Measurements from ENCODE around the gene C1orf105. TPM values are rescaled to one million over a fixed set of nuclear protein-coding genes. Genes with fewer than 3 reads are reported as not detected.

Gene C1orf105
- total RNA-seq, 1 donor from 2014 or later, result not detected

DNA sequence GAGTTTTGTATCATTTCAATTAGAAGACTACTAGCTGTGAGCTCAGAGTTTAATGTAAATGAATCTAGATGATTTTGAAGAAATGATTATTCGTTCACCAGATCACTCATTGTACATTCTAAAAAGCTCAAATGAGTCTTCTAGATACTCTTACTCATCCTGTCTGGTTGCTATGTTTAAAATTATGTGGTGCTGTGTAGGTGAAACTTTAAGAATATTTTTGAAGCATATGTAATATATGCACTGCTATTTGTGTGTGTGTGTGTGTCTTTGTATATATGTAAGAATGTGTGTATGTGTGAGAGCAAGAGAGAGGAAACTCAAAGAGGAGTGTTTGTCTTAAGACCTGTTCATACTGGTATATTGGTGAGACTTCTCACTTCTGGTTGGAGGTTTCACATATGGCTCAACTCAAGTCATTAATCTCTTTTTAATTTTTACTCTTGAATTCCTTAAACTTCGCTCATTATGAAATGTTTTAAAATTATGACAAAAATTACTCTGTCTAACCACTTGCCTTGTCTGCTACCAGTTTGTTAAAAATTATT is 8.6 kb upstream of the C1orf105 start:
- peaks cover 3% of the 10 kb centered on the region for H3K36me3 Mint-ChIP-seq (ENCODE audit: insufficient read depth)
- H3K27ac Mint-ChIP-seq, result no peak overlapping the region
- no peak for TF ChIP-seq CTCF (IDR thresholded peaks at IDR 0.05; ENCODE audit: unreplicated experiment)
- no peaks in the 10 kb centered on the region for H3K27me3 Mint-ChIP-seq
- no peak for DNase-seq (ENCODE audit: low spot score, unreplicated experiment)
- H3K4me3 Mint-ChIP-seq (ENCODE audit: low read depth), result no peak overlapping the region
- H3K4me1 Mint-ChIP-seq (ENCODE audit: low read depth), result no peaks in the 10 kb centered on the region
- H3K9me3 Mint-ChIP-seq (ENCODE audit: low read depth), result no peaks in the 10 kb centered on the region

DNA sequence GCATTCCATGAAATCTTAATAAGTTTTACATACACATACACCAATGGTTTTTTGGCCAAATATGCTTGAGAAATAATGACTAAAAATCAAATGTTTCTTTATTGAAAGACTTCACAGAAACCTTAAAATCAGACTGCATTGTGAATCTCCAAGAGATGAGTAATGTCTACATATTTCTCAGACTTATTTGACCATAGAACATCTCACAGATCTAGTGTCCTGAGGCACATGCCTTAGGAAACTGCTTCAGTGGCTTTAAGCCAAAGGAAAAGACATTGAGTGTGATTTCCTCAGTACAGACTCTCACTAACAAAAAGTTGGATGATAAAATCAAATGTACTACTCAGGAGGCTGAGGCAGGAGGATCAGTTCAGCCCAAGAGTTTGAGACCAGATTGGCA is 6.2 kb upstream of the C1orf105 start:
- H3K27ac Mint-ChIP-seq, result no peak overlapping the region
- TF ChIP-seq CTCF (IDR thresholded peaks at IDR 0.05; ENCODE audit: unreplicated experiment), result no peak
- H3K4me1 Mint-ChIP-seq (ENCODE audit: low read depth), result no peaks in the 10 kb centered on the region
- no peak for DNase-seq (ENCODE audit: low spot score, unreplicated experiment)
- H3K27me3 Mint-ChIP-seq, result no peaks in the 10 kb centered on the region
- peaks cover 3% of the 10 kb centered on the region for H3K36me3 Mint-ChIP-seq (ENCODE audit: insufficient read depth)
- no peaks in the 10 kb centered on the region for H3K9me3 Mint-ChIP-seq (ENCODE audit: low read depth)
- H3K4me3 Mint-ChIP-seq (ENCODE audit: low read depth), result no peak overlapping the region

DNA sequence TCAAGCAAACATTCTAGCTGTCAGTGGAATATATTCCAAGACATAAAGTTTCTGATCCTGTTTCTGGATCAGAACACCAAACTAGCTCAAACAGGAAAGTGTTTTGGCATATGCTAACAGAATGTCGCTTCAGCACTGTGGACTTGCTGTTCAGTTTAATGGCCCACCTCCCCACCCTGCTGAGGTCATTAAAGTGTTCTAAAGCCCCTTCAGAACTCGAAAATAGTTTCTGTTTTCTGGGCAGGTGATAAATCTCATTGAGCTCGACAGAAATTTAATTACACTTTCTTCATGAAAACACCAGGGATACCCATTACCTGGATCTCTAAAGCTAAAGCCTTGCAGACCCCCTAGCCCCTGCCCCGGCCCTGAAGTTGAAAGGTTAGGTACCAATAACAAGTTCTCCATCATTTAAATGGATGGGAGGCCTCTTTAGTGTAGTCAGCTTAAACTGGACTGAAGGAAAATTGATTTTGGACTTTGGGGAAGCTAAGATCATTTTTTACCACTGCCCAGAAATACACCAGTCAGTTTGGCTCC is 3.9 kb upstream of the C1orf105 start:
- Mint-ChIP-seq H3K36me3 (ENCODE audit: insufficient read depth) (peaks cover 3% of the 10 kb centered on the region), H3K4me3 (ENCODE audit: low read depth) (no peak overlapping the region), H3K9me3 (ENCODE audit: low read depth) (no peaks in the 10 kb centered on the region), H3K27ac (no peak overlapping the region), H3K27me3 (no peaks in the 10 kb centered on the region), H3K4me1 (ENCODE audit: low read depth) (no peaks in the 10 kb centered on the region)
- TF ChIP-seq CTCF (IDR thresholded peaks at IDR 0.05; ENCODE audit: unreplicated experiment), result no peak
- DNase-seq (ENCODE audit: low spot score, unreplicated experiment), result no peak

- TF ChIP-seq CTCF (IDR thresholded peaks at IDR 0.05; ENCODE audit: unreplicated experiment), result no peak
- Mint-ChIP-seq H3K4me1 (ENCODE audit: low read depth) (no peaks in the 10 kb centered on the region), H3K27ac (no peak overlapping the region), H3K36me3 (ENCODE audit: insufficient read depth) (peaks cover 3% of the 10 kb centered on the region), H3K27me3 (no peaks in the 10 kb centered on the region), H3K4me3 (ENCODE audit: low read depth) (no peak overlapping the region), H3K9me3 (ENCODE audit: low read depth) (no peaks in the 10 kb centered on the region)
- no peak for DNase-seq (ENCODE audit: low spot score, unreplicated experiment)
These were observed 2.9 kb upstream of the C1orf105 start for GRCh38 chr1:172417557-172417956.

GRCh38 chr1:172421974-172422604 is 1.6 kb downstream of the C1orf105 start:
- H3K36me3 Mint-ChIP-seq (ENCODE audit: insufficient read depth), result no peaks in the 10 kb centered on the region
- no peaks in the 10 kb centered on the region for H3K9me3 Mint-ChIP-seq (ENCODE audit: low read depth)
- DNase-seq (ENCODE audit: low spot score, unreplicated experiment), result no peak
- no peaks in the 10 kb centered on the region for H3K27me3 Mint-ChIP-seq
- H3K4me1 Mint-ChIP-seq (ENCODE audit: low read depth), result no peaks in the 10 kb centered on the region
- no peak overlapping the region for H3K4me3 Mint-ChIP-seq (ENCODE audit: low read depth)
- H3K27ac Mint-ChIP-seq, result no peak overlapping the region
- no peak for TF ChIP-seq CTCF (IDR thresholded peaks at IDR 0.05; ENCODE audit: unreplicated experiment)
